K562 (cell line): ENCODE results near the gene FERMT3. TPM values are rescaled to one million over a fixed set of nuclear protein-coding genes. Genes with fewer than 3 reads are reported as not detected.

Experiments
- ADNP ChIP-seq: fragments of 200-800 bp; sonication (Bioruptor generic); IDR thresholded peaks from 2 replicates; pipeline ENCODE4 v1.6.1; 2016; ENCODE audit warnings: missing genetic modification characterization, missing compliant biosample characterization
- ASH1L ChIP-seq: fragments of 450-650 bp; IDR thresholded peaks from 2 replicates; pipeline ENCODE4 v1.6.1; 2018; ENCODE audit warnings: borderline replicate concordance, mild to moderate bottlenecking, low read depth; ENCODE audit not compliant: partially characterized antibody
- CREB5 ChIP-seq: fragments of 250-450 bp; sonication (Bioruptor Pico); IDR thresholded peaks from 2 replicates; pipeline ENCODE4 v1.5.0; 2020; ENCODE audit warnings: mild to moderate bottlenecking
- E2F4 ChIP-seq: sonication (generic); formaldehyde crosslinking; IDR thresholded peaks from 2 replicates; pipeline ENCODE4 v1.8.0; 2022; ENCODE audit warnings: mild to moderate bottlenecking, low read depth, missing genetic modification reagents
- EP300 ChIP-seq: IDR thresholded peaks from 2 replicates; pipeline ENCODE4 v1.6.1; 2012; ENCODE audit warnings: low read length, improper control_type of control experiment
- FOXA1 ChIP-seq: fragments of 450-650 bp; IDR thresholded peaks from 2 replicates; pipeline ENCODE4 v1.6.1; 2016; ENCODE audit warnings: mild to moderate bottlenecking, borderline replicate concordance
- GABPA ChIP-seq: fragments of 200-800 bp; sonication (Bioruptor generic); conservative IDR thresholded peaks from 2 replicates; pipeline ENCODE4 v1.6.1; 2016; ENCODE audit warnings: low read depth, missing genetic modification characterization, missing compliant biosample characterization
- GABPB2 ChIP-seq: fragments of 250-450 bp; sonication (Bioruptor Pico); conservative IDR thresholded peaks from 2 replicates; pipeline ENCODE4 v1.5.1; 2021; ENCODE audit warnings: mild to moderate bottlenecking
- MEF2D ChIP-seq: conservative IDR thresholded peaks from 2 replicates; pipeline ENCODE4 v1.6.1; 2016; ENCODE audit warnings: low read depth, missing genetic modification characterization, missing compliant biosample characterization
- NELFE ChIP-seq: IDR thresholded peaks from 2 replicates; pipeline ENCODE4 v1.6.1; 2011; ENCODE audit warnings: mild to moderate bottlenecking; ENCODE audit not compliant: insufficient read depth, insufficient read length
- NFATC3 ChIP-seq: fragments of 450-650 bp; IDR thresholded peaks from 2 replicates; pipeline ENCODE4 v1.6.1; 2017; ENCODE audit warnings: mild to moderate bottlenecking
- NONO ChIP-seq, 2 experiments: fragments of 200-400 bp in 1 of 2; fragments of 450-650 bp in 1 of 2; formaldehyde crosslinking in 1 of 2; IDR thresholded peaks; 2 replicates each; pipeline ENCODE4 v1.6.1; 2017; ENCODE audit warnings: low read depth in 2 of 2, mild to moderate bottlenecking in 2 of 2, moderate library complexity in 2 of 2, low read length in 1 of 2
- NR4A1 ChIP-seq, 2 experiments: fragments of 250-450 bp in 1 of 2; fragments of 450-650 bp in 1 of 2; sonication (Bioruptor Pico) in 1 of 2; IDR thresholded peaks; 2 replicates each; pipeline versions ENCODE4 v1.4.0 to v1.6.1; 2016 to 2020; ENCODE audit warnings: mild to moderate bottlenecking in 2 of 2, missing compliant biosample characterization in 1 of 2, missing genetic modification characterization in 1 of 2, moderate library complexity in 1 of 2
- PML ChIP-seq: IDR thresholded peaks from 2 replicates; pipeline ENCODE4 v1.6.1; 2012; ENCODE audit warnings: low read length, inconsistent platforms
- RBM34 ChIP-seq: fragments of 200-400 bp; formaldehyde crosslinking; IDR thresholded peaks from 2 replicates; pipeline ENCODE4 v1.6.1; 2018; ENCODE audit warnings: low read length, borderline replicate concordance; ENCODE audit not compliant: insufficient read depth
- SMAD3 ChIP-seq: fragments of 450-650 bp; formaldehyde crosslinking; conservative IDR thresholded peaks from 2 replicates; pipeline ENCODE4 v1.4.0; 2020; ENCODE audit warnings: mild to moderate bottlenecking
- ZBED1 ChIP-seq: IDR thresholded peaks from 2 replicates; pipeline ENCODE4 v1.6.1; 2014
- ZBTB8A ChIP-seq: fragments of 450-650 bp; IDR thresholded peaks from 2 replicates; pipeline ENCODE4 v1.6.1; 2018; ENCODE audit warnings: mild to moderate bottlenecking, moderate library complexity; ENCODE audit not compliant: partially characterized antibody
- ZC3H8 ChIP-seq: fragments of 450-650 bp; IDR thresholded peaks from 2 replicates; pipeline ENCODE4 v1.6.1; 2017
- ZKSCAN3 ChIP-seq: fragments of 250-450 bp; sonication (Bioruptor Pico); IDR thresholded peaks from 2 replicates; pipeline ENCODE4 v1.4.0; 2020
- ZNF165 ChIP-seq: fragments of 250-450 bp; sonication (Bioruptor Pico); IDR thresholded peaks from 2 replicates; pipeline ENCODE4 v1.4.0; 2020; ENCODE audit warnings: borderline replicate concordance
- ZNF24 ChIP-seq: fragments of 450-650 bp; IDR thresholded peaks from 2 replicates; pipeline ENCODE4 v1.6.1; 2016
- ZNF589 ChIP-seq: fragments of 200-800 bp; sonication (Bioruptor generic); IDR thresholded peaks from 2 replicates; pipeline ENCODE4 v1.6.1; 2016; ENCODE audit warnings: low read depth, missing genetic modification characterization, missing compliant biosample characterization
- ZNF655 ChIP-seq: fragments of 250-450 bp; sonication (Bioruptor Pico); IDR thresholded peaks from 2 replicates; pipeline ENCODE4 v1.5.0; 2021
- ZNF75A ChIP-seq: fragments of 450-650 bp; formaldehyde crosslinking; IDR thresholded peaks from 2 replicates; pipeline ENCODE4 v1.4.0; 2020; ENCODE audit warnings: mild to moderate bottlenecking
- polyA plus RNA-seq, 8 experiments: library from polyadenylated mRNA; depleted of rRNA in 4 of 8; stranded (reverse) in 5 of 8; unstranded in 3 of 8; fragments of >200 nt; fragmentation: Nextera tagmentation in 2 of 8; fragmentation: Illumina TruSeq in 1 of 8; extraction: Ambion mirVana in 2 of 8; extraction: Trizol in 1 of 8; gene quantifications; 2 replicates each; pipeline versions ENCODE4 v1.2.1 to v1.2.3, GENCODE V29; 2011 to 2014; ENCODE audit warnings: inconsistent platforms in 1 of 8, missing spikeins in 1 of 8
- total RNA-seq, 7 experiments: library from RNA; depleted of rRNA in 6 of 7; stranded (reverse); fragments of >200 nt in 6 of 7; fragmentation: Illumina TruSeq in 2 of 7; extraction: Trizol in 2 of 7; gene quantifications; 2 replicates each; pipeline versions ENCODE4 v1.2.1 to v1.2.3, GENCODE V29; 2011 to 2021; ENCODE audit warnings: low replicate concordance in 1 of 7

Gene FERMT3
- total and polyA plus RNA-seq, 9 of the 15 experiments (the other 6 are each of a cell fraction or from before 2014, with no cell fraction given), result 3.2 to 275 (median 79.7) TPM

GRCh38 chr11:64247729-64248531, 41.4 kb downstream of the FERMT3 start (continued):
- TF ChIP-seq ZBTB8A (no peak), NONO (IDR thresholded peaks at IDR 0.05; ENCODE audit: low read depth in 2 of 2, low read length in 1 of 2) (no peak), PML (0 out of 2 replicates have a peak, but pooled peaks have one; percentile 24), ADNP (tag) (no peak), EP300 (no peak), SMAD3 (CRISPR knock-in tag) (no peak), NR4A1 (CRISPR knock-in tag; IDR thresholded peaks at IDR 0.05) (no peak), NR4A1 (tag; IDR thresholded peaks at IDR 0.05) (0 out of 2 replicates have a peak, but pooled peaks have one; percentile 12), RBM34 (no peak; the same call in 1 of the 2 replicates), ASH1L (no peak), E2F4 (no peak), ZNF589 (CRISPR knock-in tag) (0 out of 2 replicates have a peak, but pooled peaks have one; percentile 1), GABPB2 (no peak), ZNF165 (CRISPR knock-in tag) (no peak), ZNF75A (CRISPR knock-in tag) (no peak), NFATC3 (no peak), NELFE (no peak), ZBED1 (no peak), CREB5 (CRISPR knock-in tag) (no peak), MEF2D (tag) (no peak), ZKSCAN3 (no peak), FOXA1 (no peak), ZNF24 (peak; percentile 90), GABPA (tag) (no peak), ZNF655 (CRISPR knock-in tag) (no peak), ZC3H8 (no peak)
